ENCODE results near the gene CAMTA1.

Gene CAMTA1

DNA sequence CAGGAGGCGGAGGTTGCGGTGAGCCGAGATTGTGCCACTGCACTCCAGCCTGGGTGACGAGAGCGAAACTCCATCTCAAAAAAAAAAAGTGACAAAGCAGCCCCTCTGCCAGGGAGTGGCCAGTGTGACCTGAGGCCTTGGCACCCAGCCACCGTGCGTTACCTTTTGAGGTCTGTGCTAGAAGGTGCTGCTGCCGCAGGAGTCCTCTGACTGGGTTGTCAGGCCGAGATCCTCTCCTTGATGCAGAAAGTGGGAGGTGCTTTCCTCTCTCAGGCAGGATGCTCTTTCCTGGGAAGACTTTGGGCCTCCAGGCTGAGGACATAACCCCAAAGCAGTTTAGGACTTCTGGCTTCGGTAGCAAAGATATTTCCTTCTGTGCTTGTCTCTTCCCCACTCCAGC, 705.3 kb downstream of the CAMTA1 start:
- Histone ChIP-seq H3K27me3 (ENCODE audit: control insufficient read depth, insufficient read depth, low read length) (no peaks in the 10 kb centered on the region), H3K36me3 (ENCODE audit: control insufficient read depth, insufficient read depth, low read length) (no peaks in the 10 kb centered on the region), H3K9me3 (ENCODE audit: control insufficient read depth, insufficient read depth, low read length) (no peaks in the 10 kb centered on the region), H3K27ac (ENCODE audit: low read depth, low read length) (no peak overlapping the region), H3K9ac (ENCODE audit: low read depth, low read length) (no peak overlapping the region), H3K4me1 (ENCODE audit: control insufficient read depth, insufficient read depth, low read length) (peaks cover 3% of the 10 kb centered on the region; the same call in 1 of the 2 replicates), H3K4me3 (ENCODE audit: low read depth, low read length) (no peak overlapping the region)

DNA sequence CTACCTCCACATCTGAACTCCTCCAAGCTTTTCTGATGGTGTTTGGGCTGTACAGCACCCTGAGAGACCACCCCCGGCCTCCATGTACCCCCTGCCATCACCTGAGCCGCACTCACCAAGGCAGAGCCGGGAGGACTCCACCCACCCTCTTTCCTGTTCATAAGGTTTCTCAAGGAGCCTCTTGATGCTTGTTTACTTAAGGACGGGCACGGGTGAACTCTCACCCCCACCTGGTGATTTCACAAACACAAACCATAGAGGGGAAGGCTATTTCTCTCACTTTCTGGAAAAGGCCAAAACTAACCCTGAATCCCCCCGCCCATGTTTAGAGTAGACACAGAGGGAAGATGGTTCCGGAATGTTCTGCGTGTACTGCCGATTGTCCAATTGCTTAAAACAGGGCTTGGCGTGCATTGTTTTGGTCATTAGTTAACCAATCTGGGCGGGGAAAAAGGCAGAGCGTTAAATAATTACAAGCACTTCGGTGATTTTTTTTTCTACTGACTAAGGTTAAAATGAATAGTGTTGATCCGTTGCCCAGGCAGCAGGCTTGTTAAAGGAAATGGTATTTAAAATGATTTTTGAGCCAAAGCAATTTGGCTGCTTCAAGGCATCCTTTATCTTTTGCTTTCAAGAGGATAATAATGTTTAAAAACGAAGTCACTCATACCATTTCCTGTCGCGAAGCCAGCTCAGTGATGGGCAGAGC, 706.0 kb downstream of the CAMTA1 start:
- H3K27me3 ChIP-seq (ENCODE audit: control insufficient read depth, insufficient read depth, low read length), result no peaks in the 10 kb centered on the region
- H3K36me3 ChIP-seq (ENCODE audit: control insufficient read depth, insufficient read depth, low read length), result no peaks in the 10 kb centered on the region
- H3K9ac ChIP-seq (ENCODE audit: low read depth, low read length), result no peak overlapping the region
- peaks cover 3% of the 10 kb centered on the region; the same call in 1 of the 2 replicates for H3K4me1 ChIP-seq (ENCODE audit: control insufficient read depth, insufficient read depth, low read length)
- H3K9me3 ChIP-seq (ENCODE audit: control insufficient read depth, insufficient read depth, low read length), result no peaks in the 10 kb centered on the region
- no peak overlapping the region for H3K4me3 ChIP-seq (ENCODE audit: low read depth, low read length)
- no peak overlapping the region for H3K27ac ChIP-seq (ENCODE audit: low read depth, low read length)

DNA sequence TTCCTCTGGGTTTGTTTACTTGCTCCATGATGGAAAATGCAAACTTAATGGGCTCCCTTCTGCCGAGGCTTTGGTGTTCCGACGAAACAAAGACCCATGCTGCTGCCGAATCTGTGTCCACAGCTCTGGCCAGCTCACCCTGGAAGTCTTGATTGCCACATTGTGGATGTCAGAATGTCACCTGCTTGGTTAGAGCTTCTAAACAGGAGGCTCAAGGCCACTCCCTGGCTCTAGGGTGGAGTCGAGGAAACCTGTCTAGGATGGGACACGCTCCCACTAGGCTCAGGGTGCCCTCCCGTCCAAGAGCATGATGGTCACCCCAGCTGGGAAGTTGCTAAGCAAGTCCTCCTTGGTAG, 706.5 kb downstream of the CAMTA1 start:
- Histone ChIP-seq H3K4me3 (ENCODE audit: low read depth, low read length) (no peak overlapping the region), H3K27me3 (ENCODE audit: control insufficient read depth, insufficient read depth, low read length) (no peaks in the 10 kb centered on the region), H3K9ac (ENCODE audit: low read depth, low read length) (no peak overlapping the region), H3K4me1 (ENCODE audit: control insufficient read depth, insufficient read depth, low read length) (peaks cover 3% of the 10 kb centered on the region; the same call in 1 of the 2 replicates), H3K9me3 (ENCODE audit: control insufficient read depth, insufficient read depth, low read length) (no peaks in the 10 kb centered on the region), H3K36me3 (ENCODE audit: control insufficient read depth, insufficient read depth, low read length) (no peaks in the 10 kb centered on the region), H3K27ac (ENCODE audit: low read depth, low read length) (no peak overlapping the region)

DNA sequence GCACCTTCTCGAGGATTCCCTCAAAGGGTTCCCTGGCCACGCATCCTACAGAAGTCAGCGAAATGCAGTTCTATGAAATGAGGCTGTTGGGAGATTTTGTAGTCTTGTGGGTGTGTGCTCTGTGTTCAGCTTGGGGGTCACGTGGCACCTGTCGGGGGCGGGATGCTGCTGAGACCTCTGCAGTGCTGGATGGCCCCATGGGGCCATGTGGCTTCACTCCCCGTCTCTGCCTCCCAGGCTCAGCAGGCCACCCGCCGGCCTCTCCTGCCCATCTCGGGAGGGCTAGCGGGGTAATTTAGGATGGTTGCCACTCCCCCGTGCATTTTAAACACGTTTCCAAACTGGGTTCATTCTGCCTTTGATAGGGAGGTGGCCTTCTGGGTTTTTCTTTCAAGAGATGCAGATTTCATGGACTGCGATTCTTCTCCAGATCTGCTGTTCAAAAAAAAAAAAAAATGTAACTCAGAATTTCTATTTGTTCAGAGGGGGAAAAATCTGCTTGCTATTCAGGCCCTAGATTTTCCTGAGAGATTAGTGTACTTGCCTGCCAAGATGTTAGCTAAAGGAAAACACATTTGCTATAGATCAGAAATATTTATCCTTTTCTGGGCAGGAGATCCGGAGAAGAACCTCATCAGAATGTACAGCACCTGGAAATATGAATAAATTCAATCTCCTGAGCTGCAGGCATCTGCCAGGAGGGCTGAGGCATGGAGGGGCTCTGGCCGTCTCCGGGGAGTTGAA, 708.6 kb downstream of the CAMTA1 start:
- H3K27ac ChIP-seq (ENCODE audit: low read depth, low read length), result no peak overlapping the region
- H3K9me3 ChIP-seq (ENCODE audit: control insufficient read depth, insufficient read depth, low read length), result peaks cover 4% of the 10 kb centered on the region; the same call in 1 of the 2 replicates
- peaks cover 3% of the 10 kb centered on the region; the same call in 1 of the 2 replicates for H3K4me1 ChIP-seq (ENCODE audit: control insufficient read depth, insufficient read depth, low read length)
- H3K4me3 ChIP-seq (ENCODE audit: low read depth, low read length), result no peak overlapping the region
- no peaks in the 10 kb centered on the region for H3K36me3 ChIP-seq (ENCODE audit: control insufficient read depth, insufficient read depth, low read length)
- H3K9ac ChIP-seq (ENCODE audit: low read depth, low read length), result no peak overlapping the region
- no peaks in the 10 kb centered on the region for H3K27me3 ChIP-seq (ENCODE audit: control insufficient read depth, insufficient read depth, low read length)

DNA sequence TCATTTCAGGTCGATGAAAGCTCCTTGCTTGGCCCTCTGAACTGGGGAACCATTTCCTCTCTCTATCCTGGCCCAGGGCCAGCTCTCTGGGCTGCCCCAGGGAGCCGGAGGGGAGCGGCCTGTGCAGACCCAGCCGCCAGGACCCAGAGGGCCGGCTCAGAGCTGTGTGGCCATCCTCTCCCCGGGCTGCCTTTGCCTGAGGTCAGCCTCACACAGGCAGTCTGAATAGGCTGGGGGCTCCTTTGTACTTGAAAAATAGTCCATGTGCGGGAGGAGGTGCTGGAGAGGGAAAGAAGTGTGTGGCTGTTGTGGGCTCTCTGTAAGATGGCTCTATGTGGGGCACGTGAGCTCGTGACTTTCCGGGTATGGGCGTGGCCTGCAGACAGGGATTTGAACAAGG, 710.7 kb downstream of the CAMTA1 start:
- Histone ChIP-seq H3K9me3 (ENCODE audit: control insufficient read depth, insufficient read depth, low read length) (peaks cover 4% of the 10 kb centered on the region; the same call in 1 of the 2 replicates), H3K27me3 (ENCODE audit: control insufficient read depth, insufficient read depth, low read length) (no peaks in the 10 kb centered on the region), H3K36me3 (ENCODE audit: control insufficient read depth, insufficient read depth, low read length) (no peaks in the 10 kb centered on the region), H3K27ac (ENCODE audit: low read depth, low read length) (no peak overlapping the region), H3K9ac (ENCODE audit: low read depth, low read length) (no peak overlapping the region), H3K4me1 (ENCODE audit: control insufficient read depth, insufficient read depth, low read length) (peaks cover 4% of the 10 kb centered on the region; the same call in 1 of the 2 replicates), H3K4me3 (ENCODE audit: low read depth, low read length) (no peak overlapping the region)

DNA sequence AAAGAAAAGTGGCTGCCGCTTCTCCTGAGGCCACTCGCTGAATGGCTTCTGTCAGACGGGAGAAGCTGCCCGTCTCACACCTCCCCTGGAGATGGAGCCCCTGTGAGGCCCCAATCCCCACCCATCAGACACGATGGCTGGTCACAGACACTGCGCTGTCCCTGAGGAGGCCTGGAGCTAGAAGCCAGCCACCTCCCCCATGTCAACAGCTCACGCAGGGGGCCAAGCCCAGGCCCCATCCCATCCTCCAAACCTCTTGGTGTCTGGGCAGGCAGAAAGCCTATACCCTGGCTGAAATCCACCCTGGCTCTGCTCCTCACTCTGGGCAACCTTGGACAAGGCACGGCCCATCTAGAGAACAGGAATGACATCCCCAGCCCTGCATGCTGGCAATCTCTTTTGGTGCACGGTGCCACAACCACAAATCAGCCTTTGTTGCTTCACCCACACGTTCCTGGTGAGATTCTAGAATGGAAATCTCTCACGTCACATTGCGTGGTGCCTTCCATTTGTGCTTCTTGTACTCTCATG, 711.9 kb downstream of the CAMTA1 start:
- Histone ChIP-seq H3K36me3 (ENCODE audit: control insufficient read depth, insufficient read depth, low read length) (no peaks in the 10 kb centered on the region), H3K4me3 (ENCODE audit: low read depth, low read length) (no peak overlapping the region), H3K27ac (ENCODE audit: low read depth, low read length) (no peak overlapping the region), H3K27me3 (ENCODE audit: control insufficient read depth, insufficient read depth, low read length) (no peaks in the 10 kb centered on the region), H3K9me3 (ENCODE audit: control insufficient read depth, insufficient read depth, low read length) (peaks cover 4% of the 10 kb centered on the region; the same call in 1 of the 2 replicates), H3K9ac (ENCODE audit: low read depth, low read length) (no peak overlapping the region), H3K4me1 (ENCODE audit: control insufficient read depth, insufficient read depth, low read length) (peaks cover 5% of the 10 kb centered on the region; the same call in 1 of the 2 replicates)

DNA sequence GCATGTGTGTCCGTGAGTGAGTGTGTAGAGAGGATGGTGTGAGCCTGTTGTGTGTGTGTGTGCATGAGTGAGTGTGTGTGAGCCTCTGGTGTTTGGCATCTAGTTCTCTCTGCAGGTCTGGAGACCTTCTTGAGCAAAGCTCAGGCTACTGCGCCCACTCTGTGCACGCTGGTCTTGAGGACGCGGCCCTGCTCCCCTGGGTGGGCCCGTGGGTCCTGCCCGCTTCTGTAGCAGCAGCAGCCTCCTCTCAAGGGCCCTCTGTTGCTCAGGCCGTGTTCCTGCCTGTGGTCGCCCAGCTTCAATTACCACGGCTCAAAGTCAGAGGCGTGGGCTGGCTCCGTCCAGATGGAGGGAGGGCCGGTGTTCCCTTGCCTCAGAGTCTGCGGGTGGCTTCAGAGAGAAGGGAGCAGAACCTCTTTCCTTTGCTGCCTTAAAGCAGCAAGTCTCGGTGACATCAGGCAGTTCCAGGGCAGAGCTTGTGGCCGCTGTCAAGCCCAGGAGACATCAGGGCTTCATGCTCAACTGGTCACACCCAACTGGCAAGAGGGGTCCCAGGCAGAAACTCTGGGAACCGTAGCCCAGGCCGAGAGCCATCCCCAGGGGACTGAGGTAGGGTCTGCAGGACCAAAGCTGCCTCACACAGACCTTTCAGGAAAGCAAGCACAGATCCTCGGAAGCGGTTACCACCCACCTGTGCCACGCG, 715.3 kb downstream of the CAMTA1 start:
- Histone ChIP-seq H3K36me3 (ENCODE audit: control insufficient read depth, insufficient read depth, low read length) (no peaks in the 10 kb centered on the region), H3K27me3 (ENCODE audit: control insufficient read depth, insufficient read depth, low read length) (no peaks in the 10 kb centered on the region), H3K4me1 (ENCODE audit: control insufficient read depth, insufficient read depth, low read length) (peaks cover 9% of the 10 kb centered on the region; the same call in 1 of the 2 replicates), H3K9me3 (ENCODE audit: control insufficient read depth, insufficient read depth, low read length) (peaks cover 4% of the 10 kb centered on the region; the same call in 1 of the 2 replicates), H3K4me3 (ENCODE audit: low read depth, low read length) (no peak overlapping the region), H3K9ac (ENCODE audit: low read depth, low read length) (no peak overlapping the region), H3K27ac (ENCODE audit: low read depth, low read length) (no peak overlapping the region)

DNA sequence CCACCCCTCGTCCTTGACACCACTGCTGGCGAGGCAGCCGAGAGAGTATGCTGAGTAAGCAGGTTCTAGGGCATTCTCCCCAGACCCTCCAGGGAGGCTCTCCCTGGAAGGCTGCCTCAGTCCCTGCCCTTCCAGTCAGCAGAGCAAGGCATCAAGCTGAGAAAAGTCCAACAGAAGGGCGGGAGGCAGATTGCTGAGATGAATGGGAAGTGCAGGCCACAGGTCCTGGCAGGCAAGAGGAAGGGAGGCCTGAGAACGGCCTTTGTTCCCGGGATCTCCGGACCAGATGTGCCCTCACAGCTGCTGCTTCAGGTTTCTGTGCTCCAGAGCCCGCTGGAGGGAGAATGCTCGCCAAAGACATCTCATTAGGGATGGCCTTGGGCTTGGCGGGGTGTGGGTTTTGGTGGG, 715.8 kb downstream of the CAMTA1 start:
- Histone ChIP-seq H3K9me3 (ENCODE audit: control insufficient read depth, insufficient read depth, low read length) (peaks cover 4% of the 10 kb centered on the region; the same call in 1 of the 2 replicates), H3K27me3 (ENCODE audit: control insufficient read depth, insufficient read depth, low read length) (no peaks in the 10 kb centered on the region), H3K27ac (ENCODE audit: low read depth, low read length) (no peak overlapping the region), H3K4me1 (ENCODE audit: control insufficient read depth, insufficient read depth, low read length) (peaks cover 9% of the 10 kb centered on the region; the same call in 1 of the 2 replicates), H3K4me3 (ENCODE audit: low read depth, low read length) (no peak overlapping the region), H3K9ac (ENCODE audit: low read depth, low read length) (no peak overlapping the region), H3K36me3 (ENCODE audit: control insufficient read depth, insufficient read depth, low read length) (no peaks in the 10 kb centered on the region)

DNA sequence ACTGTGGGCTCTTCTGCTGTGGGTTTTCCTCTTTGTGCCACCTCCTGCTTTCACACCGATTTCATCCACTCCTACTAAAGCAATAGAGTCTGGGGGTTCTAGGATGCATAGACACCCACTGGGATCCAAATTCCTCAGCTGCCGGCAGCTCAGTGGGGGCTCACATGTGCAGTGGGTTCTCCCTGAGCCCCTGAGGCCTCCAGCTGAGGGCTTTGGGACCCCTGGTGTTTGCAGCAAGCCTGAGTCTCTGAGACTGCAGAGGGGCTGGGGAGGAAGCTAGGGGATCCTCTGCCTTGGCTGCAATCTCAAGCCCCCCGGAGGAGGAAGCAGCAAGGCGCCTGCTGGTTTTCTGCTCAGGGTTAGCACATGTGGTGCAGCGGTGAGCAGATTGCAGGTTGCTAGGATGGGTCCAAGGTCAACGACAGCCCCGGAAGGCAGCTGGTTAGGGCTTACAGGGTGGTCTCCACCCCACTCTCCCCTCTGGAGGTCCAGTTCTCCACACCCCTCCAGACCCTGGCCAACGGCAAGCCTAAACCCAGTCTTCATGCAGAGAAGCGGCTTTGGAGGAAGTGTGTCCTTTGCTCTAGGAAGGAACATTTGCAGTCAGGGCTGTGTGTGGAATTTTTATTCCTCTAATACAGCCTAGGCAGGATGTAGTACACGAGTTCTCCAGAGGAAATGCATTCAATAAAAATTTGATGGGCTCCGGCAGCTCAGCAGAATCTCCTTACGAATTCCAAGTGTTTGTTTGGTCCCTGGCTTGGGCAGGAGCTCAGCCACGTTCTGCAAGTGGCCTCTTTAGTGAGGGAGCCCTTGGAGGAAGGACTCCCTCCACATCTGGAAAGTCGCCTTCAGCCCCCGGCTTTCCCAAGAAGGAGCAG, 716.7 kb downstream of the CAMTA1 start:
- no peak overlapping the region for H3K9ac ChIP-seq (ENCODE audit: low read depth, low read length)
- H3K27ac ChIP-seq (ENCODE audit: low read depth, low read length), result no peak overlapping the region
- peaks cover 4% of the 10 kb centered on the region; the same call in 1 of the 2 replicates for H3K9me3 ChIP-seq (ENCODE audit: control insufficient read depth, insufficient read depth, low read length)
- H3K4me1 ChIP-seq (ENCODE audit: control insufficient read depth, insufficient read depth, low read length), result peaks cover 9% of the 10 kb centered on the region; the same call in 1 of the 2 replicates
- H3K36me3 ChIP-seq (ENCODE audit: control insufficient read depth, insufficient read depth, low read length), result no peaks in the 10 kb centered on the region
- H3K27me3 ChIP-seq (ENCODE audit: control insufficient read depth, insufficient read depth, low read length), result no peaks in the 10 kb centered on the region
- H3K4me3 ChIP-seq (ENCODE audit: low read depth, low read length), result no peak overlapping the region

Measured in HUES48 (cell line).